Gastroesophageal sphincter (tissue), 3 donors: Measurements from ENCODE around the gene SUN1.
"Not testable (repeated sequence)": the region's sequence is repeated elsewhere in the genome, so short reads cannot be mapped to it uniquely, and the experiment has no call there.

Experiments used
- EP300 ChIP-seq: sonication (generic); formaldehyde crosslinking; IDR thresholded peaks from one replicate; pipeline ENCODE4 v1.6.1; 2017; ENCODE audit warnings: antibody characterized with exemption, mild to moderate bottlenecking
- POLR2A ChIP-seq, 2 donors: fragments of 450-650 bp; IDR thresholded peaks; one replicate each; pipeline ENCODE4 v1.6.1; 2017; ENCODE audit warnings: antibody characterized with exemption in 2 of 2, mild to moderate bottlenecking in 2 of 2, moderate library complexity in 1 of 2
- POLR2AphosphoS5 ChIP-seq: sonication (generic); formaldehyde crosslinking; IDR thresholded peaks from one replicate; pipeline ENCODE4 v1.6.1; 2017; ENCODE audit warnings: antibody characterized with exemption
- TF ChIP-seq, protein P1 (sequence below), 4 experiments: fragments of 200-600 bp in 2 of 4; fragments of 450-650 bp in 2 of 4; sonication (generic) in 1 of 4; IDR thresholded peaks; one replicate each; pipeline ENCODE4 v1.5.1; 2017 to 2019; ENCODE audit warnings: antibody characterized with exemption in 4 of 4, mild to moderate bottlenecking in 2 of 4, moderate library complexity in 2 of 4

GRCh38 chr7:847728-848127 is 15.5 kb downstream of the SUN1 start:
- TF ChIP-seq POLR2AphosphoS5; POLR2A (IDR thresholded peaks at IDR 0.05); EP300: not testable (repeated sequence)
- TF ChIP-seq, protein P1, sequence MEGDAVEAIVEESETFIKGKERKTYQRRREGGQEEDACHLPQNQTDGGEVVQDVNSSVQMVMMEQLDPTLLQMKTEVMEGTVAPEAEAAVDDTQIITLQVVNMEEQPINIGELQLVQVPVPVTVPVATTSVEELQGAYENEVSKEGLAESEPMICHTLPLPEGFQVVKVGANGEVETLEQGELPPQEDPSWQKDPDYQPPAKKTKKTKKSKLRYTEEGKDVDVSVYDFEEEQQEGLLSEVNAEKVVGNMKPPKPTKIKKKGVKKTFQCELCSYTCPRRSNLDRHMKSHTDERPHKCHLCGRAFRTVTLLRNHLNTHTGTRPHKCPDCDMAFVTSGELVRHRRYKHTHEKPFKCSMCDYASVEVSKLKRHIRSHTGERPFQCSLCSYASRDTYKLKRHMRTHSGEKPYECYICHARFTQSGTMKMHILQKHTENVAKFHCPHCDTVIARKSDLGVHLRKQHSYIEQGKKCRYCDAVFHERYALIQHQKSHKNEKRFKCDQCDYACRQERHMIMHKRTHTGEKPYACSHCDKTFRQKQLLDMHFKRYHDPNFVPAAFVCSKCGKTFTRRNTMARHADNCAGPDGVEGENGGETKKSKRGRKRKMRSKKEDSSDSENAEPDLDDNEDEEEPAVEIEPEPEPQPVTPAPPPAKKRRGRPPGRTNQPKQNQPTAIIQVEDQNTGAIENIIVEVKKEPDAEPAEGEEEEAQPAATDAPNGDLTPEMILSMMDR (IDR thresholded peaks at IDR 0.05), result not testable (repeated sequence)
